ENCODE measurements around the gene FLT4. TPM values are rescaled to one million over a fixed set of nuclear protein-coding genes. Genes with fewer than 3 reads are reported as not detected.

Gene FLT4
- total RNA-seq, 1 donor from 2014 or later, result 7.2 TPM

GRCh38 chr5:180593446-180594206, 55.8 kb downstream of the FLT4 start:
- Histone ChIP-seq H3K9me3 (ENCODE audit: insufficient read depth, low read depth, low read length) (no peaks in the 10 kb centered on the region), H3K4me1 (ENCODE audit: insufficient read depth, low read length) (peaks cover 5% of the 10 kb centered on the region), H2AFZ (ENCODE audit: low read depth, low read length) (no peak overlapping the region), H3K79me2 (ENCODE audit: insufficient read depth, low read length) (no peaks in the 10 kb centered on the region), H3K27ac (ENCODE audit: low read depth, low read length) (no peak overlapping the region), H3K36me3 (ENCODE audit: insufficient read depth, low read length) (no peaks in the 10 kb centered on the region), H3K27me3 (ENCODE audit: insufficient read depth, low read length) (peaks cover 32% of the 10 kb centered on the region), H3K4me2 (ENCODE audit: low read length) (no peak overlapping the region), H3K4me3 (ENCODE audit: insufficient read depth, low read depth, low read length) (no peak overlapping the region), H4K20me1 (ENCODE audit: insufficient read depth, low read length) (no peaks in the 10 kb centered on the region), H3K9ac (ENCODE audit: low read length) (no peak overlapping the region)
- Mint-ChIP-seq H3K36me3 (ENCODE audit: low read depth, unreplicated experiment) (peaks cover 4% of the 10 kb centered on the region), H3K4me3 (ENCODE audit: unreplicated experiment) (peak overlapping the region; percentile 50), H3K27me3 (ENCODE audit: low read depth, unreplicated experiment) (peaks cover 33% of the 10 kb centered on the region), H3K4me1 (ENCODE audit: low read depth, unreplicated experiment) (peaks cover 4% of the 10 kb centered on the region), H3K9me3 (ENCODE audit: unreplicated experiment) (no peaks in the 10 kb centered on the region), H3K27ac (ENCODE audit: unreplicated experiment) (no peak overlapping the region)
- FAIRE-seq (no peak), DNase-seq (ENCODE audit: low read depth) (no peak)
- no peak for TF ChIP-seq EZH2 (IDR thresholded peaks at IDR 0.05; ENCODE audit: insufficient read depth, low read length)
- TF ChIP-seq, protein P1, sequence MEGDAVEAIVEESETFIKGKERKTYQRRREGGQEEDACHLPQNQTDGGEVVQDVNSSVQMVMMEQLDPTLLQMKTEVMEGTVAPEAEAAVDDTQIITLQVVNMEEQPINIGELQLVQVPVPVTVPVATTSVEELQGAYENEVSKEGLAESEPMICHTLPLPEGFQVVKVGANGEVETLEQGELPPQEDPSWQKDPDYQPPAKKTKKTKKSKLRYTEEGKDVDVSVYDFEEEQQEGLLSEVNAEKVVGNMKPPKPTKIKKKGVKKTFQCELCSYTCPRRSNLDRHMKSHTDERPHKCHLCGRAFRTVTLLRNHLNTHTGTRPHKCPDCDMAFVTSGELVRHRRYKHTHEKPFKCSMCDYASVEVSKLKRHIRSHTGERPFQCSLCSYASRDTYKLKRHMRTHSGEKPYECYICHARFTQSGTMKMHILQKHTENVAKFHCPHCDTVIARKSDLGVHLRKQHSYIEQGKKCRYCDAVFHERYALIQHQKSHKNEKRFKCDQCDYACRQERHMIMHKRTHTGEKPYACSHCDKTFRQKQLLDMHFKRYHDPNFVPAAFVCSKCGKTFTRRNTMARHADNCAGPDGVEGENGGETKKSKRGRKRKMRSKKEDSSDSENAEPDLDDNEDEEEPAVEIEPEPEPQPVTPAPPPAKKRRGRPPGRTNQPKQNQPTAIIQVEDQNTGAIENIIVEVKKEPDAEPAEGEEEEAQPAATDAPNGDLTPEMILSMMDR (IDR thresholded peaks at IDR 0.05; ENCODE audit: insufficient read depth, low read depth, low read length), result no peak

- DNase-seq (ENCODE audit: low read depth), result no peak
- H3K27me3 ChIP-seq (ENCODE audit: insufficient read depth, low read length), result peaks cover 32% of the 10 kb centered on the region
- Mint-ChIP-seq H3K4me1 (ENCODE audit: low read depth, unreplicated experiment) (peaks cover 4% of the 10 kb centered on the region), H3K4me3 (ENCODE audit: unreplicated experiment) (no peak overlapping the region), H3K36me3 (ENCODE audit: low read depth, unreplicated experiment) (peaks cover 4% of the 10 kb centered on the region), H3K27me3 (ENCODE audit: low read depth, unreplicated experiment) (peaks cover 45% of the 10 kb centered on the region), H3K27ac (ENCODE audit: unreplicated experiment) (peak overlapping the region; percentile 62), H3K9me3 (ENCODE audit: unreplicated experiment) (no peaks in the 10 kb centered on the region)
- H3K9me3 ChIP-seq (ENCODE audit: insufficient read depth, low read depth, low read length), result no peaks in the 10 kb centered on the region
- no peak overlapping the region for H3K9ac ChIP-seq (ENCODE audit: low read length)
- H3K79me2 ChIP-seq (ENCODE audit: insufficient read depth, low read length), result no peaks in the 10 kb centered on the region
- H3K27ac ChIP-seq (ENCODE audit: low read depth, low read length), result no peak overlapping the region
- FAIRE-seq, result no peak
- peaks cover 5% of the 10 kb centered on the region for H3K4me1 ChIP-seq (ENCODE audit: insufficient read depth, low read length)
- H2AFZ ChIP-seq (ENCODE audit: low read depth, low read length), result no peak overlapping the region
- H4K20me1 ChIP-seq (ENCODE audit: insufficient read depth, low read length), result no peaks in the 10 kb centered on the region
- no peak for TF ChIP-seq EZH2 (IDR thresholded peaks at IDR 0.05; ENCODE audit: insufficient read depth, low read length)
- TF ChIP-seq, protein P1 (IDR thresholded peaks at IDR 0.05; ENCODE audit: insufficient read depth, low read depth, low read length), result no peak
- no peak overlapping the region for H3K4me2 ChIP-seq (ENCODE audit: low read length)
- H3K4me3 ChIP-seq (ENCODE audit: insufficient read depth, low read depth, low read length), result no peak overlapping the region
- H3K36me3 ChIP-seq (ENCODE audit: insufficient read depth, low read length), result no peaks in the 10 kb centered on the region
Observed at GRCh38 chr5:180592176-180592575, 57.2 kb downstream of the FLT4 start.

DNA sequence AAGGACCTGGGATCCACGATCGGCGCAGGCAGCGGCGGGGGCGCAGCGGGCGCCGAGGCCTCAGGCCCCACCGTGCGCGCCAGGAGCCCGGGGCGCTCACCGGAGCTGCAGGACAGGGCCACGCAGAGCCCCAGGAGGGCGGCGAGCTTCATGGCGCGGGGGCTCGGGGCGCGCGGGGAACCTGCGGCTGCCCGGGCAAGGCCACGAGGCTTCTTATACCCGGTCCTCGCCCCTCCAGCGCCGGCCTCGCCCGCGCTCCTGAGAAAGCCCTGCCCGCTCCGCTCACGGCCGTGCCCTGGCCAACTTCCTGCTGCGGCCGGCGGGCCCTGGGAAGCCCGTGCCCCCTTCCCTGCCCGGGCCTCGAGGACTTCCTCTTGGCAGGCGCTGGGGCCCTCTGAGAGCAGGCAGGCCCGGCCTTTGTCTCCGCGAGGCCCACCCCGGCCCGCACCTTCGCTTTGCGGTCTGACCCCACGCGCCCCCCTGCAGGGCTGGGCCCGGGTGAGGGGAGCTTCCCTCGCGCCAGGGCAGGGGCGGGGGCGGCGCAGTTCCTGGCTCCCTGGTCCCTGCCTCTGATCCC, 58.0 kb downstream of the FLT4 start, which contains the start of gene SCGB3A1:
TSS of gene SCGB3A1 (minus strand) at position 189 of the 577 bp plus-strand sequence. CDS start at position 152, 37 bp downstream.
- peaks cover 49% of the 10 kb centered on the region for H3K27me3 Mint-ChIP-seq (ENCODE audit: low read depth, unreplicated experiment)

More for the DNA sequence above, 58.0 kb downstream of the FLT4 start, which contains the start of gene SCGB3A1:
- DNase-seq (ENCODE audit: low read depth) (no peak), FAIRE-seq (no peak)
- Histone ChIP-seq H3K4me2 (ENCODE audit: low read length) (peak within 1 kb of the TSS; percentile 69), H2AFZ (ENCODE audit: low read depth, low read length) (no peak within 1 kb of the TSS), H3K36me3 (ENCODE audit: insufficient read depth, low read length) (no peaks in the 10 kb centered on the region), H4K20me1 (ENCODE audit: insufficient read depth, low read length) (no peaks in the 10 kb centered on the region), H3K27me3 (ENCODE audit: insufficient read depth, low read length) (peaks cover 32% of the 10 kb centered on the region), H3K9ac (ENCODE audit: low read length) (no peak within 1 kb of the TSS), H3K79me2 (ENCODE audit: insufficient read depth, low read length) (no peaks in the 10 kb centered on the region), H3K27ac (ENCODE audit: low read depth, low read length) (no peak within 1 kb of the TSS), H3K4me1 (ENCODE audit: insufficient read depth, low read length) (peaks cover 5% of the 10 kb centered on the region), H3K9me3 (ENCODE audit: insufficient read depth, low read depth, low read length) (no peaks in the 10 kb centered on the region), H3K4me3 (ENCODE audit: insufficient read depth, low read depth, low read length) (no peak within 1 kb of the TSS)
- peaks cover under 1% of the 10 kb centered on the region for H3K9me3 Mint-ChIP-seq (ENCODE audit: unreplicated experiment)
- peak within 1 kb of the TSS; percentile 62 for H3K27ac Mint-ChIP-seq (ENCODE audit: unreplicated experiment)
- H3K36me3 Mint-ChIP-seq (ENCODE audit: low read depth, unreplicated experiment), result peaks cover 4% of the 10 kb centered on the region
- peaks cover 4% of the 10 kb centered on the region for H3K4me1 Mint-ChIP-seq (ENCODE audit: low read depth, unreplicated experiment)
- no peak within 1 kb of the TSS for H3K4me3 Mint-ChIP-seq (ENCODE audit: unreplicated experiment)
- TF ChIP-seq EZH2 (IDR thresholded peaks at IDR 0.05; ENCODE audit: insufficient read depth, low read length), result no peak
- TF ChIP-seq, protein P1 (IDR thresholded peaks at IDR 0.05; ENCODE audit: insufficient read depth, low read depth, low read length), result no peak

All from astrocyte (in vitro differentiated cells and primary cell).